GM04504 (cell line): ENCODE data around the gene GRM8.
"Not testable (repeated sequence)": the region's sequence is repeated elsewhere in the genome, so short reads cannot be mapped to it uniquely, and the experiment has no call there.

Experiments
- DNase-seq: peaks from one replicate; pipeline ENCODE4 v3.0.0-alpha.2; 2012; ENCODE audit warnings: low read depth

Gene GRM8

GRCh38 chr7:126908564-126908963, 344.2 kb downstream of the GRM8 start:
- DNase-seq: not testable (repeated sequence)

GRCh38 chr7:126907657-126908056, 345.1 kb downstream of the GRM8 start:
- not testable (repeated sequence) for DNase-seq

GRCh38 chr7:126905255-126905654, 347.5 kb downstream of the GRM8 start:
- not testable (repeated sequence) for DNase-seq

GRCh38 chr7:126901041-126901765, 351.5 kb downstream of the GRM8 start:
- not testable (repeated sequence) for DNase-seq

GRCh38 chr7:126887980-126888379, 364.8 kb downstream of the GRM8 start:
- not testable (repeated sequence) for DNase-seq

GRCh38 chr7:126887560-126887959, 365.2 kb downstream of the GRM8 start:
- not testable (repeated sequence) for DNase-seq

- DNase-seq: not testable (repeated sequence)
Observed at GRCh38 chr7:126882730-126883129, 370.0 kb downstream of the GRM8 start.

- not testable (repeated sequence) for DNase-seq
Observed at GRCh38 chr7:126881908-126882307, 370.8 kb downstream of the GRM8 start.

GRCh38 chr7:126881315-126881714, 371.4 kb downstream of the GRM8 start:
- no peak for DNase-seq

GRCh38 chr7:126876536-126876935, 376.2 kb downstream of the GRM8 start:
- not testable (repeated sequence) for DNase-seq

GRCh38 chr7:126856691-126857291, 395.9 kb downstream of the GRM8 start:
- DNase-seq: no peak

GRCh38 chr7:126845331-126845730, 407.4 kb downstream of the GRM8 start:
- no peak for DNase-seq

- DNase-seq: no peak
Observed at GRCh38 chr7:126843883-126844282, 408.9 kb downstream of the GRM8 start.

GRCh38 chr7:126843336-126843735, 409.4 kb downstream of the GRM8 start:
- DNase-seq: no peak

- no peak for DNase-seq
Observed at GRCh38 chr7:126842451-126842850, 410.3 kb downstream of the GRM8 start.

GRCh38 chr7:126840869-126841268, 411.9 kb downstream of the GRM8 start:
- DNase-seq: no peak

GRCh38 chr7:126839624-126840023, 413.1 kb downstream of the GRM8 start:
- no peak for DNase-seq

GRCh38 chr7:126838194-126838593, 414.5 kb downstream of the GRM8 start:
- DNase-seq: no peak

GRCh38 chr7:126831241-126831640, 421.5 kb downstream of the GRM8 start:
- not testable (repeated sequence) for DNase-seq

- DNase-seq: no peak
Observed at GRCh38 chr7:126820925-126821324, 431.8 kb downstream of the GRM8 start.

GRCh38 chr7:126819197-126819484, 433.6 kb downstream of the GRM8 start:
- DNase-seq: no peak

GRCh38 chr7:126818393-126819196, 434.1 kb downstream of the GRM8 start:
- no peak for DNase-seq

GRCh38 chr7:126809188-126809587, 443.6 kb downstream of the GRM8 start:
- DNase-seq: no peak
